ENCODE measurements around the gene ASXL3.

ASXL3 gene

GRCh38 chr18:33584548-33585430 lies 6.8 kb downstream of the ASXL3 start:
- no peak for DNase-seq

GRCh38 chr18:33585431-33585775 lies 7.4 kb downstream of the ASXL3 start:
- no peak for DNase-seq

- no peak for DNase-seq
These were observed 10.3 kb downstream of the ASXL3 start for GRCh38 chr18:33588361-33588760.

DNA sequence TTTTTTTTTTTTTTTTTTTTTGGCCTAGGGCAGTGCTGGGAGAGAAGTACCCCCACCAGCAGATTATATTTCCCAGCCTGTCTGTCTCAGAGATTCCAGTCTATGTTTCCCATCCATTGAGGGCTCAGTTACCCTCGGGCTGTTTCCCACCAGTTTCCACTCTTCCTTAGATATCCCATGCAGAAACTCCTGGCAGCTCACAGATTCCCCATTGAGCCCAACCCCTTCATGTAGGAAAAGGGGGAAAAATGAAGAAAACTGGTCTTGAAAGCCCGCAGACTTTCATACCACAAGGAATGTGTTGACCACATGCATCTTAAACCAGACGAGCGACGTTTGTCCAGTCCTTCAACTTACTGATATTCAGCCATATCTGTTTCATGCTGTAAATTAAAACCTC lies 15.2 kb downstream of the ASXL3 start:
- no peak for DNase-seq

DNA sequence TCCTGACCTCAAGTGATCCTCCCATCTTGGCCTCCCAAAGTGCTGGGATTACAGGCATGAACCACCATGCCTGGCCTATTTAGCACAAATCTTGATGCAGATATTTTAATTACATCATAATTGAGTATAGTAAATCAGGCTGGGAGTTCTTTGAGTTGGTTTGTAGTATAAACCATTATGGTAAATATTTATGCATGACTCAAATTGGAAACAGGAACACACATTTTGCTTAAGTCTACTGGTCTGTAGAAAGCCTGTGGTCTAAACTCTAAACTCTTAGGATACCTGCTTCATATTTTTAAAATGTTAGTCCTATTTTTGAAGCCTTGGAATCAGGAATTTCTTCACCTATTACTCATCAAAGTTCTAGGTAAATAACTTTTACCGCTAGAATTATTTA lies 16.8 kb downstream of the ASXL3 start:
- DNase-seq, result no peak

- no peak for DNase-seq
These were observed 18.3 kb downstream of the ASXL3 start for GRCh38 chr18:33596178-33596854.

- no peak for DNase-seq
These were observed 22.8 kb downstream of the ASXL3 start for GRCh38 chr18:33600846-33601245.

GRCh38 chr18:33603454-33603853 lies 25.4 kb downstream of the ASXL3 start:
- DNase-seq, result no peak

- no peak for DNase-seq
These were observed 27.2 kb downstream of the ASXL3 start for GRCh38 chr18:33605250-33605649.

DNA sequence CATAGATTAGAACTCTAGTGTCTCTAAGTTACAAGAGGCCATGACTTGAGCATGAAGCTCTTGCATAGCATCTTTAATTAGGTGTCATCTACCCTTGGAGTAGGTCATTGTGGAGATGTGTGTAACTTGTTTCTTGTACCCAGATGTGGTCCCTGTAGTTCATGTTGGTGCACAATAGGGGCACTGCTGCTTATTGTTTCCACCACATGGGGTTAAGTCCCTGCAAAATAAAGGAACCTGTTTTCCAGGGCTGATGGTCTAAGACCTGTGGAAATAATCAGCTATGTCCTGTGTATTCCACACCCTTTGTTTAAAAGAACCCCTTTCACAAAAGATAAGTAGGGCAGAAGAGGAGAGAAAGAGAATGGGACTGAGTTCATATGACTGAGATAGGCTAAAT lies 28.6 kb downstream of the ASXL3 start:
- DNase-seq, result no peak

- DNase-seq, result no peak
These were observed 33.6 kb downstream of the ASXL3 start for GRCh38 chr18:33611525-33612135.

DNA sequence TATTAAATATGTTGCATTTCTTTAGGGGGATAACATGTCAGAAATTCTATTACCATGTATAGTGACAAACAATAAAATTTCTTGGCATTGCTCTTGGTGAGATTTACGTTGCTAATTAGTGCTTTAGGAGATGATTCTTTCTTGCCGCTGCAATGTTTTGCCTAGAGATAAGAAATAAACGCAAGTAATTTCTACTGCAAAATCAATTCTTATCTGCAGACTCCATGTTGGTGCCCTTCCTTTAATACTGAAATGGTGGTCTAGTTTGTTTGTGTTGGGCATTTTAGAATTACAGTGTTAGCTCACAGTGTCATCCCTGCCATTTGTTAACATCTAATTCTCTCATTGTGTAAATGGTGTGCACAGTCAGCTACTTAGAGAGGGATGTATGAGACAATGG lies 34.6 kb downstream of the ASXL3 start:
- no peak for DNase-seq

- no peak for DNase-seq
These were observed 38.5 kb downstream of the ASXL3 start for GRCh38 chr18:33616556-33616955.

DNA sequence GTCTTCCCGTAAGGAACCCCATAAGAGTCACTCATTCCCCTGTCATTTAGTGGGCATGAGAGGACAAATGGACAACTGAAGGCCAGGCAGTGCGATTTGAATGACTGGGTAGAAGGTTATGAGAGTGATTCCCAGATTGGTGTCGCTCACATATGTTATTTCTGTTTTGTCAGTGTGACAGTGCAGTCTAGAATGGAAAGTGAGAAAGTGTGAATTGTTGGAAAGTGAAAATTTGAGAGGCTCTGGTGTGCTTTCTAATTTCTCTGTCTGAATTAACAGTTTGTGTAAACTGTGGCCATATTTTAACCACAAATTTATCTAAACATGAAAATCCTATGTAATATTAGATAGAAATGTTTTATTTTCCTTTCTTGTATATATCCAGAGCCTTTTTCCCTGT lies 49.1 kb downstream of the ASXL3 start:
- DNase-seq, result no peak

DNA sequence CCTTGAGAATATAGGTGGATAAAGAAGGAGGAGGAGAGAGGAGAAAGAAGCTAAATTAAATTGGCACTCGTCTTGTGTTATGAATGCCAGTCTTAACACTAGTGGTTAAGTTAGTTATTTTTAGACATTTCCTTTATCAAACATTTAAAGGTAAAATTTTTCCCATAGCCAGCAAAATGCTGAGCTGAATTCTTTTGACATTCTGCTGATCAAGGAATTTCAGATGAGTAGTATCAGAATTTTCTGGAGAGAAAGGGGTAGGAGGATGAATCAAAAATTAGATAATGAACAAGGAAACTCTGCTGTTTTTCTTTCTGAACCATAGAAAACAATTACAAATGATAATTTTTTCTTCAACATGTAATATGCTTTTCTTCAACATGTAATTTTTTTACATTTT lies 52.5 kb downstream of the ASXL3 start:
- DNase-seq, result no peak

GRCh38 chr18:33641141-33641540 lies 63.1 kb downstream of the ASXL3 start:
- no peak for DNase-seq

DNA sequence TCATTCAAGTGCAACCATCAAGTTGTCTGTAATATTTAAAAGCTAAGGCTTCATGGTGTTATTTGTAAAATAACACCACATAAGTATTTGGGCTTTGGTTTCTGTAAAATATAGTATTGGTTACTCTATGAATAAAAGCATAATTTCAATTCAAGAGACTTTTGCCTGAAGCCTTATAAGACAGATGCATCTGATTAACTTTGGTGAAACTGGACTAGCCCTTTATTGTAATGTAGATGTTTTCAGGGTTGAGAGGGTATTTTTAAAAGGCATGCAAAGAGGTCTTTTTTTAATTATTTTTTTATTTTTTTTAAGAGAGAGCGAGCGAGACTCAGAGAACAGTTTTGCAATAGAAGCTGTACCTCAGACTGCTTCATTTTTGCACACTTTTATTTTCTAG lies 66.5 kb downstream of the ASXL3 start:
- no peak for DNase-seq

- no peak for DNase-seq
These were observed 69.3 kb downstream of the ASXL3 start for GRCh38 chr18:33647365-33647764.

DNA sequence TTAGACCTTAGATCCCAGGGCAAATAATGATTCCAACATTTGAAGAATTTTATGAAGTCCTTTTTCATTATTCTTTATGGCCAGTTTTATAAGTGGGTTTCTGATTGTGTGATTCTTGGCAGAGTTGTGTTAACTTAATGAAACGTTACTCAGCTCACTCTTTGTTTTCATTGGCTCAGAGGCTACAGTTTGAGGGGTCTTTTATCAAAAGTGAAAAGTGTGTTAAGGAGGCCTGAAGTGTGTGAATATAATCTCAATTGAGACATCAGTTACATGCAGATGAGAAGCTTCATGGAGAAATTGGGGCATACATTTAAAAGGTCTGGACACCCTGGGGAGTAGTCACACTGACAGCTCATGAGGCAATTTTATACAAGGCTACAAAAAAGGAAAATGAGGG lies 74.6 kb downstream of the ASXL3 start:
- DNase-seq, result no peak

DNA sequence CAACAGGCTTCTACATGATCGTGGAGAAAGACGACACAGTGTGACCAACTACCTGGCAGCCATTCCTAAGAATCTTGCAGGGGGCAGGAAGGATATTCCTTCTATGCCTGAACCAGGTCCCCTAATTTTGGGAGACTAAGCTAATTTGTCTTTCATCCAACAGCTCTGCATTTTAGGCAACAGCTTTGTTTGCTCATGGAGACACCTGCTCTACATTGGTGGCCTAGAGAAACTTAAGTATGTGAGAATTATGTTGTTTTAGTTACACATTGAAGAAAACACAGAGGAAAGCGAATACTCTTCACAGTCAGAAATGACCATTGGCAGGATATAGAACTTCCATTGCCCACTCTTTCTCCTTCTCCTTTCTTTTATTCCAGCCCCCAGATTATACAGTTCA lies 75.2 kb downstream of the ASXL3 start:
- DNase-seq, result no peak

GRCh38 chr18:33656889-33657448 lies 79.0 kb downstream of the ASXL3 start:
- DNase-seq, result no peak

DNA sequence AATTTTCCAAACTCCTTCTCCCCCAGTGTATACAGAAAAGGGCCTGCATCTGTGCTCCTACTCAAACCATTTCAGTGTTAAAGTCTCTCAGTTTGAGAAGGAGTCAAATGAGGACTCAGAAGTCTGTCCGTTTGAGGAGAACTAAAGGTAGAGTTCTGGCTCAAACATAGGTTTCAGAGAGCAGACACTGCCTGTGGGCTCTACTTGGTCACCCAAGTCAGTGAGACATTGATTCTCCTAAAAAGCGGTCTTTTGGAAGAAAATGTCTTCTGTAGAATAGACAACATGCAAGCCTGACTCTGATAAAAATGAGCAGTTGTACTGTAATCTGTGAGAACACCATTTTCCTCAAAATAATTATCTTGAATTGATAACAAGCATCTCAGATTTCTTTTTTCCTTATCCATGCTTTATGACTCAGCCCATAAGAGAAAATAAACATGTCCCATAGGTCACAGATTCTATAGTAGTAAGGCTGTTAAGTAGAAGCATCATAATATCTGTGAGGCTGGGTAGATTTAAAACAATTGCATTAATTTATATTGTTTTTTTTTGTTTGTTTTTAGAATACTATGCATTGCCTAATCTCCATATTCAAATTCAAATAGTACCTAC lies 82.8 kb downstream of the ASXL3 start:
- DNase-seq, result no peak

DNA sequence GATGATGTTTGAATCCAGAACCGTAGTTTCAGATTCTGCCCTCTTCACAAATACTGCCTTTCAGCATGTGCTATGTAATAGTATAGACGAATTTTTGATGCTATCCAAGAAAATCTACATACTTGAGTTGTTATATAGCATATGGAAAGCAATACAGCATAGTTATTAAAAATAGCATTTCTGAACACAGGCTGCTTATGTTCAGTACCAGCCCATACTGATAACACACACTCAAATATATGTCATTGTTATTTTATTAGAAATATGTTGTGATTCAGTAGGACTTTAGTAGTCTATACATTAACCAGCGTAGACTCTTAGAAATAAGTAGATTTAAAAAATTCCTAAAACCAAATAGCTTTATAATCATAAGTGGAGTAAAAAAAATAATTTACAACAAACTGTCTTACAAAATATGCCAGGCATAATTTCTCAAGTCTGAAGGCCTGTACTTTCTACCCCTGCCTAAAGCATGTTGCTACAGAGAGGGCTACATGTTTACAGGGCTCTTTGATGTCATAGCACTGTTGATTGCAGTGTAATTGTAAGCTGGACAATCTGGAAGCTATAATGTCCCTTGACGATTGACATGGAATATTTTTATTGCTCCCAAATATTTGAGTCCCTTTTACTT lies 86.3 kb downstream of the ASXL3 start:
- no peak for DNase-seq

Measured in activated CD4-positive, CD25-positive, alpha-beta regulatory T cell (primary cell).